CD4-positive, alpha-beta T cell treated with Interleukin-21 for 1 hour (primary cell): ENCODE data around the gene PSKH1.

Experiments
- DNase-seq: peaks from one replicate; pipeline ENCODE4 v3.0.0-alpha.2; 2020

PSKH1 gene

GRCh38 chr16:67942510-67943255 lies 49.6 kb downstream of the PSKH1 start:
- no peak for DNase-seq

GRCh38 chr16:67943256-67943618 lies 50.2 kb downstream of the PSKH1 start:
- no peak for DNase-seq

- DNase-seq, result no peak
Observed at GRCh38 chr16:67943619-67944504, 50.8 kb downstream of the PSKH1 start, which contains the start of gene LCAT. TSS of gene LCAT (minus strand) at chr16:67944120. CDS start at chr16:67944101, 19 bp downstream.

GRCh38 chr16:67944690-67945391 lies 51.8 kb downstream of the PSKH1 start:
- DNase-seq, result no peak

GRCh38 chr16:67945392-67945933 lies 52.4 kb downstream of the PSKH1 start:
- DNase-seq, result no peak

- DNase-seq, result no peak
Observed at GRCh38 chr16:67946128-67946569, 53.1 kb downstream of the PSKH1 start.

GRCh38 chr16:67946966-67947558 lies 54.0 kb downstream of the PSKH1 start:
- no peak for DNase-seq

GRCh38 chr16:67948015-67948414 lies 55.0 kb downstream of the PSKH1 start:
- DNase-seq, result no peak

GRCh38 chr16:67949645-67950044 lies 56.6 kb downstream of the PSKH1 start:
- no peak for DNase-seq

- no peak for DNase-seq
Observed at GRCh38 chr16:67950335-67950843, 57.3 kb downstream of the PSKH1 start.

- no peak for DNase-seq
Observed at GRCh38 chr16:67951485-67951884, 58.4 kb downstream of the PSKH1 start.

GRCh38 chr16:67953641-67954375 lies 60.8 kb downstream of the PSKH1 start:
- DNase-seq, result no peak

GRCh38 chr16:67954421-67955196 lies 61.6 kb downstream of the PSKH1 start:
- no peak for DNase-seq

GRCh38 chr16:67957622-67958021 lies 64.6 kb downstream of the PSKH1 start:
- no peak for DNase-seq

- DNase-seq, result no peak
Observed at GRCh38 chr16:67959536-67960329, 66.7 kb downstream of the PSKH1 start.

- no peak for DNase-seq
Observed at GRCh38 chr16:67961551-67961957, 68.5 kb downstream of the PSKH1 start.

- no peak for DNase-seq
Observed at GRCh38 chr16:67962135-67962534, 69.1 kb downstream of the PSKH1 start.

- no peak for DNase-seq
Observed at GRCh38 chr16:67963292-67963661, 70.2 kb downstream of the PSKH1 start.

- DNase-seq, result no peak
Observed at GRCh38 chr16:67963662-67964321, 70.7 kb downstream of the PSKH1 start.
